ENCODE measurements around the gene TM7SF2.

The TM7SF2 gene

DNA sequence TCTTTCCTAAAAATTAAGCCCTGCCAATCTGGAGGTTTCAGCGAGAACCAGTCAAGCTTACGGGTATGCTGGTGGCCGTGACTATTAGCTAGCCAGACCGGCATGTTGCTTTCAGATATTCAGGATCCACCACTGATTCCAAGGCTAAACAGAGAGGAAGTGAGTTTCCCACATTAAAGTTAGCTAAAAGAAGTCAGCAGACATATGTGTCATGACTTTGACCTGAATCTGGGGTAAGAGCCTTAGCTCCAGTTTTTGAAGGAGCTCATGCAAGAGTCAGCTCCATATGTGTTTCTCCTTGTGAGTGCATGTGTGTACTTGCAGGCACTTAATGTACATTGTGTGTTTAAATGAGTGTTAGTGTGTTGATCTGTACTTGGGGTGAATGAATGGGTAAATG, 26.2 kb upstream of the TM7SF2 start:
- H3K36me3 ChIP-seq: peaks cover 40% of the 10 kb centered on the region
- H3K9me3 ChIP-seq (ENCODE audit: severe bottlenecking): no peaks in the 10 kb centered on the region
- H3K27ac ChIP-seq: no peak overlapping the region
- TF ChIP-seq, protein P1, sequence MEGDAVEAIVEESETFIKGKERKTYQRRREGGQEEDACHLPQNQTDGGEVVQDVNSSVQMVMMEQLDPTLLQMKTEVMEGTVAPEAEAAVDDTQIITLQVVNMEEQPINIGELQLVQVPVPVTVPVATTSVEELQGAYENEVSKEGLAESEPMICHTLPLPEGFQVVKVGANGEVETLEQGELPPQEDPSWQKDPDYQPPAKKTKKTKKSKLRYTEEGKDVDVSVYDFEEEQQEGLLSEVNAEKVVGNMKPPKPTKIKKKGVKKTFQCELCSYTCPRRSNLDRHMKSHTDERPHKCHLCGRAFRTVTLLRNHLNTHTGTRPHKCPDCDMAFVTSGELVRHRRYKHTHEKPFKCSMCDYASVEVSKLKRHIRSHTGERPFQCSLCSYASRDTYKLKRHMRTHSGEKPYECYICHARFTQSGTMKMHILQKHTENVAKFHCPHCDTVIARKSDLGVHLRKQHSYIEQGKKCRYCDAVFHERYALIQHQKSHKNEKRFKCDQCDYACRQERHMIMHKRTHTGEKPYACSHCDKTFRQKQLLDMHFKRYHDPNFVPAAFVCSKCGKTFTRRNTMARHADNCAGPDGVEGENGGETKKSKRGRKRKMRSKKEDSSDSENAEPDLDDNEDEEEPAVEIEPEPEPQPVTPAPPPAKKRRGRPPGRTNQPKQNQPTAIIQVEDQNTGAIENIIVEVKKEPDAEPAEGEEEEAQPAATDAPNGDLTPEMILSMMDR (IDR thresholded peaks at IDR 0.05; ENCODE audit: low read depth, low read length): no peak
- H3K4me3 ChIP-seq (ENCODE audit: low read depth, low read length): no peak overlapping the region
- DNase-seq: no peak
- no peaks in the 10 kb centered on the region for H3K27me3 ChIP-seq (ENCODE audit: insufficient read depth, low read depth, severe bottlenecking)

DNA sequence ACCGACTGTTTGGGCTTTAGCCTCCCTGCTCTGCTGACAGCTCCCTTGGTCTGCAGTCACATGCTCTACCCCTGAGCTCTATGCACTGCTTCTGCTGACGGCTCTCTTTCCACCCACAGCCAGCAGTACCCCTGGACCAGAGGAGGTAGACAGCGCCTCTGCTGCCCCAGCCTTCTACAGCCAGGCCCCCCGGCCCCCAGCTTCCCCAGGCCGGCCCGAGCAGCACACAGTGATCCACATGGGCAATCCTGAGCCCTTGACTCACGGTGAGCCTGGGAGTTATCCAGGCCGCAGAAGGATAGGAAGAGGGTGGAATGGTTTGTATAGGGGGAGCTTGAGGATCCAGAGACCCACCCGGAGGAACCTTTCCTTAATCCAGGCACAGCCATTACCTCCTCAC, 24.9 kb upstream of the TM7SF2 start:
- Histone ChIP-seq H3K9me3 (ENCODE audit: severe bottlenecking) (no peaks in the 10 kb centered on the region), H3K36me3 (peaks cover 31% of the 10 kb centered on the region), H3K4me3 (ENCODE audit: low read depth, low read length) (no peak overlapping the region), H3K27ac (no peak overlapping the region), H3K27me3 (ENCODE audit: insufficient read depth, low read depth, severe bottlenecking) (no peaks in the 10 kb centered on the region)
- no peak for DNase-seq
- TF ChIP-seq, protein P1 (IDR thresholded peaks at IDR 0.05; ENCODE audit: low read depth, low read length): no peak

DNA sequence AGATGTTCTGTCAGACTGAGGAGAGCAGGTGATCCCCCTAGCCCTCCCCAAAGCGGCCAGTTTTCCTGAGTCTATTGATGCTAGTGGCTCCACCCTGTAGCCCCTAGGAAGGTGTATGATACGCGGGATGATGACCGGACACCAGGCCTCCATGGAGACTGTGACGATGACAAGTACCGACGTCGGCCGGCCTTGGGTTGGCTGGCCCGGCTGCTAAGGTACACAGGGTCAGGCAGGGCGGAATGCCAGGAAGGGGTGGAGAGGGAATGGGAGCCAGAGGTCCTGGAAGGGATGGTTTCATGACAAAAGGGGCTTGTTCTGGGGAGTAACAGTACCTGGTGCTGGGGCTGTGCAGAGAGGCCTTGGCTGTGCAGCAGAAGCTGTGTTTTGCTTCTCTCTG, 24.5 kb upstream of the TM7SF2 start:
- DNase-seq: no peak
- TF ChIP-seq, protein P1 (IDR thresholded peaks at IDR 0.05; ENCODE audit: low read depth, low read length): no peak
- H3K9me3 ChIP-seq (ENCODE audit: severe bottlenecking): no peaks in the 10 kb centered on the region
- no peak overlapping the region for H3K27ac ChIP-seq
- no peak overlapping the region for H3K4me3 ChIP-seq (ENCODE audit: low read depth, low read length)
- peaks cover 28% of the 10 kb centered on the region for H3K36me3 ChIP-seq
- no peaks in the 10 kb centered on the region for H3K27me3 ChIP-seq (ENCODE audit: insufficient read depth, low read depth, severe bottlenecking)

DNA sequence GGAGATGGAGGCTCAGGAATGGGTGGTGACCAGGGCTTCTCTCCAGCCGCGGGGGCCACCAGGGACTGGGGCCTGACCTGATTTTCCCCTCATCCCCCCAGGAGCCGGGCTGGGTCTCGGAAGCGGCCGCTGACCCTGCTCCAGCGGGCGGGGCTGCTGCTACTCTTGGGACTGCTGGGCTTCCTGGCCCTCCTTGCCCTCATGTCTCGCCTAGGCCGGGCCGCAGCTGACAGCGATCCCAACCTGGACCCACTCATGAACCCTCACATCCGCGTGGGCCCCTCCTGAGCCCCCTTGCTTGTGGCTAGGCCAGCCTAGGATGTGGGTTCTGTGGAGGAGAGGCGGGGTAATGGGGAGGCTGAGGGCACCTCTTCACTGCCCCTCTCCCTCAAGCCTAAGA, 23.8 kb upstream of the TM7SF2 start:
- no peak overlapping the region for H3K27ac ChIP-seq
- no peak overlapping the region for H3K4me3 ChIP-seq (ENCODE audit: low read depth, low read length)
- DNase-seq: no peak
- H3K9me3 ChIP-seq (ENCODE audit: severe bottlenecking): no peaks in the 10 kb centered on the region
- H3K27me3 ChIP-seq (ENCODE audit: insufficient read depth, low read depth, severe bottlenecking): no peaks in the 10 kb centered on the region
- TF ChIP-seq, protein P1 (IDR thresholded peaks at IDR 0.05; ENCODE audit: low read depth, low read length): no peak
- H3K36me3 ChIP-seq: peaks cover 24% of the 10 kb centered on the region

DNA sequence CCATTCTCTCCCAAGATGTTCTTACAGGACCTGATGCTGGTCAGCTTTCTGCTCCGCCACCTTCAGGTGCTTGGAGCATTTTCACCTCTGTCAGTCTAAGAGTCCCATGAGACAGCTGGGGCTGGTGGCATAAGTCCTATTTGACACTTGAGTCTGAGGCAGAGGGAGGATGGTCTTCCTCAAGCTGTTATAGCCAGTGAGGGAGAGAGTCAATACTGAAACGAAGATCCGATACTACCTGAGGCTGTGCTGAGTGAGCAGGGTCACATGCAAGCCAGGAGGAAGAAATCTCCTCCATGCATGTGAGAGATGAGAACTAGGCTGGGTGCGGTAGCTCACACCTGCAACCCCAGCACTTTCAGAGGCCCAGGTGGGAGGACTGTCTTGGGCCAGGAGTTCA, 22.1 kb upstream of the TM7SF2 start:
- no peaks in the 10 kb centered on the region for H3K27me3 ChIP-seq (ENCODE audit: insufficient read depth, low read depth, severe bottlenecking)
- TF ChIP-seq, protein P1 (IDR thresholded peaks at IDR 0.05; ENCODE audit: low read depth, low read length): no peak
- H3K4me3 ChIP-seq (ENCODE audit: low read depth, low read length): no peak overlapping the region
- no peaks in the 10 kb centered on the region for H3K9me3 ChIP-seq (ENCODE audit: severe bottlenecking)
- peaks cover 16% of the 10 kb centered on the region for H3K36me3 ChIP-seq
- no peak for DNase-seq
- no peak overlapping the region for H3K27ac ChIP-seq

DNA sequence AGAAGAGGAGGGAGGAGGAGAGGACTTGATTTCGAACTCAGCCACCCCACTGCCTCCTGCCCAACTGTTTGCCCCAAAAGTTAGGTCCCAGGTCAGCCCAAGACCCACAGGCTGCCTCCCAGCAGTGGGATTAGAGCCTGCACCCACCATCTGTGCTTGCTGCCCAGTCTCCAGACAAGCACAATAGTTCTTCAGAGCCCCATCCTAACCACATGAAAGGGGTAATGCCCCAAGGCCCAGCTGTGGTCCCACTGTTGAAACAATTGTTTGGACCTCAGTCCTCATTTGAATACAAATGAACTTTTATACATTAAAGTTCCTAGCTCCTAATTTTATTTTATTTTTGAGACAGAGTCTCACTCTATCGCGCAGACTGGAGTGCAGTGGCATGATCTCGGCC, 21.0 kb upstream of the TM7SF2 start:
- no peak for DNase-seq
- Histone ChIP-seq H3K4me3 (ENCODE audit: low read depth, low read length) (no peak overlapping the region), H3K9me3 (ENCODE audit: severe bottlenecking) (no peaks in the 10 kb centered on the region), H3K27me3 (ENCODE audit: insufficient read depth, low read depth, severe bottlenecking) (no peaks in the 10 kb centered on the region), H3K27ac (no peak overlapping the region), H3K36me3 (peaks cover 9% of the 10 kb centered on the region)
- TF ChIP-seq, protein P1 (IDR thresholded peaks at IDR 0.05; ENCODE audit: low read depth, low read length): no peak
